HG02763 (cell line): ENCODE data around the gene SBF2.
"Not testable (repeated sequence)": the region's sequence is repeated elsewhere in the genome, so short reads cannot be mapped to it uniquely, and the experiment has no call there.

ENCODE experiments used
- ATAC-seq: cut with Tn5 transposase; IDR thresholded peaks from one replicate; pipeline ENCODE4 v1.9.1; 2021; ENCODE audit warnings: mild to moderate bottlenecking, moderate library complexity; ENCODE audit not compliant: unreplicated experiment

The SBF2 gene

GRCh38 chr11:9971894-9972293 is 322.1 kb downstream of the SBF2 start:
- ATAC-seq = no peak

GRCh38 chr11:9969068-9969467 is 325.0 kb downstream of the SBF2 start:
- ATAC-seq = no peak

GRCh38 chr11:9962722-9963121 is 331.3 kb downstream of the SBF2 start:
- ATAC-seq = peak; percentile 86

- ATAC-seq = no peak
Observed at GRCh38 chr11:9957072-9957471, 336.9 kb downstream of the SBF2 start.

GRCh38 chr11:9956483-9956882 is 337.5 kb downstream of the SBF2 start:
- no peak for ATAC-seq

- ATAC-seq = no peak
Observed at GRCh38 chr11:9955391-9955790, 338.6 kb downstream of the SBF2 start.

GRCh38 chr11:9953994-9954626 is 339.9 kb downstream of the SBF2 start:
- ATAC-seq = no peak

- ATAC-seq = no peak
Observed at GRCh38 chr11:9952511-9953196, 341.4 kb downstream of the SBF2 start.

GRCh38 chr11:9951807-9952206 is 342.2 kb downstream of the SBF2 start:
- no peak for ATAC-seq

GRCh38 chr11:9950462-9950861 is 343.6 kb downstream of the SBF2 start:
- no peak for ATAC-seq

- no peak for ATAC-seq
Observed at GRCh38 chr11:9947231-9947864, 346.7 kb downstream of the SBF2 start.

GRCh38 chr11:9945680-9946079 is 348.3 kb downstream of the SBF2 start:
- not testable (repeated sequence) for ATAC-seq

GRCh38 chr11:9943386-9944110 is 350.5 kb downstream of the SBF2 start:
- ATAC-seq = no peak

- no peak for ATAC-seq
Observed at GRCh38 chr11:9941991-9942390, 352.0 kb downstream of the SBF2 start.

- not testable (repeated sequence) for ATAC-seq
Observed at GRCh38 chr11:9939150-9939549, 354.9 kb downstream of the SBF2 start.

GRCh38 chr11:9936754-9937153 is 357.3 kb downstream of the SBF2 start:
- no peak for ATAC-seq

GRCh38 chr11:9932843-9933242 is 361.2 kb downstream of the SBF2 start:
- ATAC-seq = not testable (repeated sequence)

GRCh38 chr11:9930562-9931331 is 363.3 kb downstream of the SBF2 start:
- ATAC-seq = not testable (repeated sequence)

GRCh38 chr11:9927670-9928069 is 366.3 kb downstream of the SBF2 start:
- no peak for ATAC-seq

GRCh38 chr11:9923280-9923679 is 370.7 kb downstream of the SBF2 start:
- ATAC-seq = no peak

- no peak for ATAC-seq
Observed at GRCh38 chr11:9922806-9923205, 371.2 kb downstream of the SBF2 start.
